ENCODE measurements around the gene SLC25A25. TPM values are rescaled to one million over a fixed set of nuclear protein-coding genes. Genes with fewer than 3 reads are reported as not detected.

SLC25A25 gene
- total and polyA plus RNA-seq, 9 of the 15 experiments (the other 6 are each of a cell fraction or from before 2014, with no cell fraction given) = 0.07 to 35.9 (median 23.2) TPM

GRCh38 chr9:128081056-128081455, 13.0 kb downstream of the SLC25A25 start (continued):
- TF ChIP-seq MLLT1 (IDR thresholded peaks at IDR 0.05) = 0 out of 4 replicates have a peak, but pooled peaks of 1 of the 2 experiments have one; percentile 12
- TF ChIP-seq HDAC1 (IDR thresholded peaks at IDR 0.05) = peak; percentile 58 to 64; a peak in 2 of 4 replicates
- peak; percentile 62; the same call in 1 of the 2 replicates for TF ChIP-seq SMARCA4 (IDR thresholded peaks at IDR 0.05)
- TF ChIP-seq NFRKB (IDR thresholded peaks at IDR 0.05; ENCODE audit: low read depth) = 0 out of 2 replicates have a peak, but pooled peaks have one; percentile 25
- peak; percentile 16; the same call in 1 of the 2 replicates for TF ChIP-seq EP300 (IDR thresholded peaks at IDR 0.05; ENCODE audit: low read length)
- TF ChIP-seq ZNF395 (CRISPR knock-in tag; IDR thresholded peaks at IDR 0.05) = 0 out of 2 replicates have a peak, but pooled peaks have one; percentile 13
- TF ChIP-seq DPF2 (IDR thresholded peaks at IDR 0.05) = peak; percentile 53; the same call in 1 of the 2 replicates
- TF ChIP-seq ARID1B (IDR thresholded peaks at IDR 0.05) = peak; percentile 59; the same call in 1 of the 2 replicates
- peak; percentile 52 for TF ChIP-seq NFIC (IDR thresholded peaks at IDR 0.05)
- no peak for TF ChIP-seq PPARD (CRISPR knock-in tag; IDR thresholded peaks at IDR 0.05)
- TF ChIP-seq SRSF1 (IDR thresholded peaks at IDR 0.05; ENCODE audit: low read depth, low read length) = no peak
- peak; percentile 10; the same call in 1 of the 2 replicates for TF ChIP-seq NFE2 (IDR thresholded peaks at IDR 0.05; ENCODE audit: low read depth)
- 0 out of 4 replicates have a peak, but pooled peaks have one; percentile 38 to 41 for TF ChIP-seq UBTF (IDR thresholded peaks at IDR 0.05; ENCODE audit: borderline replicate concordance in 1 of 2, low read depth in 2 of 2, low read length in 2 of 2)
- TF ChIP-seq BACH1 (tag; IDR thresholded peaks at IDR 0.05) = 0 out of 2 replicates have a peak, but pooled peaks have one; percentile 31
